ENCODE results near the gene FANCC. TPM values are rescaled to one million over a fixed set of nuclear protein-coding genes. Genes with fewer than 3 reads are reported as not detected.

FANCC gene
- total RNA-seq, 1 donor, result 3.8 TPM

DNA sequence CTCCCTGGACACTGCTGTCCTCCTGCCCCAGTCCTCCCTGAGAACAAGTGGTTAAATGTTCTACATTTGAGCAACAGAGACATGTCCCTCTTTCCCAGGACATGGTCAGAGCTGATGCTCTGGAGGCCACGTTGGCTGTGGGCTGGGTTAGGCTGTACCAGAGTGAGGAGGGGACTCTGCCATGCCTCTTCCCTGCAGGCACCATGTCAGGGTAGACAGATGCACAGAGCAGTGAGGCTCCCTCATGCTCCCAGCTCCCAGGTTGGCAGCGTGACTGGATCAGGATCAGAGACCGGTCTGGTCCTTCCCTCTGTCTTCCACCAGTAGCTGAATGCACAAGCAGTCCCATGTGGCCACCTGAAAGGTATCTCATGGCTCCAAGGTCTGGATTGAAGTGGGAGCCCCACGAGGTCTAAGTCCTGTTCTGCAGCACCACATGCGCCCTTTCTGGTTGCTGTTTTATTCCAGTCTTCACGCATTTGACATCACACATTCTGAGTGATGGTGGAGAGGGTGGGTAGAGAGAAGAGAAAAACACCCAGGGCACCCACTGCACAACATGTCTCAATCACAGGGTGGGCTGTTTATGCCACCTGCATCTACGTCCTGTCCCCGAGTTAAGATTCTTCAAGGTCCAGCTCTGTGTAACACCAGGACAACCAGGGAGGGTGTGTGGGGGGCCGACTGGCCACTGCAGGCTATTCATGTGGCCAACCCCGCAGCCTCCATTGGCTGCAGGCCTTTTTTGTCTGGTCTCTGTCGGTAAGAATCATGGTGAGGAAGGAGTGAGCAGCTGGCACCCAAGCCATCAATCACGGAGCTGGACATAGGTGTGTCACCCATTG, 204.9 kb downstream of the FANCC start:
- Histone ChIP-seq H3K4me1 (ENCODE audit: insufficient read depth, low read length) (no peaks in the 10 kb centered on the region), H3K4me3 (ENCODE audit: low read length) (no peak overlapping the region), H3K27me3 (ENCODE audit: insufficient read depth, low read length) (no peaks in the 10 kb centered on the region), H3K9me3 (ENCODE audit: low read depth, low read length) (no peaks in the 10 kb centered on the region)

DNA sequence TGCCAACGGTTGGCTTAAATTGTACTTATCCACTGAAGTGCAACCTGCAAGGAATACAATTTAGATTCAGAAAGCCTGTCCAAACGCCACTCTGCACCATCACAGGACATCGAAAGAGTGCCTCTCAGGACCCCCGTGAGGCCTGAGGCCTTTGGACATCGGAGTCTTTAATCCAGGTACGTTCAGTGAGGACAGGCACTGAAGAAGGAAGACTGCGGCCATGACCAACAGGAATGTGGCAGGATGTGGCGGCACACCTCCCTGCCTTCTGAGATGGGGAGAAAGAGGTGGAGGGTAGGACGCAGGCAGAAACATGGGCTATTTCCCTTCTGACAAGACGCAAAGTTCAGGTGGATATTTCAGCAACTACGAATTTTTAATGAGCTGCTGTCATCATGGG, 205.8 kb downstream of the FANCC start:
- Histone ChIP-seq H3K27me3 (ENCODE audit: insufficient read depth, low read length) (no peaks in the 10 kb centered on the region), H3K4me1 (ENCODE audit: insufficient read depth, low read length) (no peaks in the 10 kb centered on the region), H3K9me3 (ENCODE audit: low read depth, low read length) (no peaks in the 10 kb centered on the region), H3K4me3 (ENCODE audit: low read length) (no peak overlapping the region)

DNA sequence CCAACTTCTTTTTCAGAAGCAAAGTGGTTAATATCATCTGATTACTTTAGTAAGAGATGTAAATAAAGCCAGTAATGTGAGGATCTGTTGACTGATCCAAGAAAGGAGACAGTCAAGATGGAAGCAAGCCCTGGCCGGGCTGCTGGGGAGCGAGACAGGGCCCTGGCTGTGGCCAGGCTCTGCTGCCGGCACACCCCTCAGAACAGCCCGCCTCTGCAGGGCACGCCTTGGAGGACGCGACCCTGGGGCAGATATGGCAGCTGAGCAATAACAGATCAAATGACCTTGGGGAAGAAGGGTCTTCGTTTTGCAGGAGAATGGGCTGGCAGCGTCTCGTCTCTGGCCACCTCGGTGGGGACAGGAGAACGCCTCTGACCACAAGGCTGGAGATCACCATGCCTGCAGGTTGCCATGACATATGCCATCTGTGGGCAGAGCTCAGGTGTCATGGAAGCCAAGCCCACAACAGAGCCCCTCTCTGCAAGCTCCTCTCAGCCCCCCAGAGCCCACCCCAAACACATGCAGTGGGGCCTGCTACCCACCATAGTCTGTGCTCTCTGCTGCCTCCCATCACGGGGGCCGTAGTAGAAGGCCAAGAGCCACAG, 206.5 kb downstream of the FANCC start:
- Histone ChIP-seq H3K9me3 (ENCODE audit: low read depth, low read length) (no peaks in the 10 kb centered on the region), H3K4me3 (ENCODE audit: low read length) (no peak overlapping the region), H3K4me1 (ENCODE audit: insufficient read depth, low read length) (no peaks in the 10 kb centered on the region), H3K27me3 (ENCODE audit: insufficient read depth, low read length) (no peaks in the 10 kb centered on the region)

DNA sequence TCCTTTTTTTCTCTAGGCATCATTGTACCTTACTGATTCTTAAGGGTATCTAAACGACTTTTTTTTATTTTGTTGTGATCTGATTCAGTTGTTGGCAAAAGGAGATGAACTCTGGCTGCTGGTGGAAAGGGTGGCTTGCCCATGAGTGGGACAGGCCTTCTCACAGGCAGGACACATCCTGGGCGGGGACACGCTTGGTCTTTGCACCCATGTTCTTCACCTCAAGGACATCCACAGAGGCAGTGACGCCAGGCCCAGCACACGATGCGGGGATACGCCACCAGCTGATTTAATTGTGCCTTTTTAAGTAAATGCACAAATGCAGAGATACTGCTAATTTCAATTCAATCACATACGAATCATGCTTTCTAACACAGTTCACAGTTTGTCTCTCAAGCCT, 208.1 kb downstream of the FANCC start:
- no peak overlapping the region for H3K4me3 ChIP-seq (ENCODE audit: low read length)
- H3K9me3 ChIP-seq (ENCODE audit: low read depth, low read length), result no peaks in the 10 kb centered on the region
- no peaks in the 10 kb centered on the region for H3K4me1 ChIP-seq (ENCODE audit: insufficient read depth, low read length)
- H3K27me3 ChIP-seq (ENCODE audit: insufficient read depth, low read length), result no peaks in the 10 kb centered on the region

DNA sequence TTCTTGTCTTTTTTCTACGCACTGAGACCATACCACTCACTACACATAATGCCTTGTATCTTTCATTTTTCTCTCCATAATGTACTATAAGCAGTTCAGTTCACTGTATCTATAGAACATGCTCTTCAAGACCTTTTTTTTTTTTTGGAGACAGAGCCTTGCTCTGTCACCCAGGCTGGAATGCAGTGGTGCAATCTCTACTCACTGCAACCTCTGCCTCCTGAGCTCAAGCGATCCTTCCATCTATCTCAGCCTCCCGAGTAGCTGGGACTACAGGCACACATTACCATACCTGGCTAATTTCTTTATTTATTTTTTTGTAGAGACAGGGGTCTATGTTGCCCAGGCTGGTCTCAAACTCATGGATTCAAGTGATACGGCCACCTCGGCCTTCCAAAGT, 208.7 kb downstream of the FANCC start:
- no peaks in the 10 kb centered on the region for H3K4me1 ChIP-seq (ENCODE audit: insufficient read depth, low read length)
- H3K4me3 ChIP-seq (ENCODE audit: low read length), result no peak overlapping the region
- H3K9me3 ChIP-seq (ENCODE audit: low read depth, low read length), result no peaks in the 10 kb centered on the region
- no peaks in the 10 kb centered on the region for H3K27me3 ChIP-seq (ENCODE audit: insufficient read depth, low read length)

DNA sequence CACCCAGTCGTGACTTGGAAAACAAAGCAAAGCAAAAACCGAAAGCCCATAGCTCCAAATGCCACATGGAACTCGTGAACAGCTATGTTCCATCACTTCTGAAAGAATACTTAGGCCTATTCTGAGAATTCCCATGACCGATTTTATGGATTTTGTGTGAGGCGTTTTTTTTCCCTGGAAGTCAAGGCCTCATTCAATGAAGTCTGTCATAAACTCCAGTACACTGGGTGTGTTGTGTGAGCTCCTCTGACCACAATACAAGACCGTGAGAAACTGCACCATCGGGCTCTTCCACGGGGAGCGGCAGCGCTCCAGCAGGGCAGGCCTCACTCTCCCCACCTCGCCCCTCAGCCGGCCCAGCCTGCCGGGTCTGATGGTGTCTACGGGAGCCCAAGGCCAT, 209.5 kb downstream of the FANCC start:
- H3K9me3 ChIP-seq (ENCODE audit: low read depth, low read length), result no peaks in the 10 kb centered on the region
- no peaks in the 10 kb centered on the region for H3K27me3 ChIP-seq (ENCODE audit: insufficient read depth, low read length)
- H3K4me1 ChIP-seq (ENCODE audit: insufficient read depth, low read length), result no peaks in the 10 kb centered on the region
- no peak overlapping the region for H3K4me3 ChIP-seq (ENCODE audit: low read length)

DNA sequence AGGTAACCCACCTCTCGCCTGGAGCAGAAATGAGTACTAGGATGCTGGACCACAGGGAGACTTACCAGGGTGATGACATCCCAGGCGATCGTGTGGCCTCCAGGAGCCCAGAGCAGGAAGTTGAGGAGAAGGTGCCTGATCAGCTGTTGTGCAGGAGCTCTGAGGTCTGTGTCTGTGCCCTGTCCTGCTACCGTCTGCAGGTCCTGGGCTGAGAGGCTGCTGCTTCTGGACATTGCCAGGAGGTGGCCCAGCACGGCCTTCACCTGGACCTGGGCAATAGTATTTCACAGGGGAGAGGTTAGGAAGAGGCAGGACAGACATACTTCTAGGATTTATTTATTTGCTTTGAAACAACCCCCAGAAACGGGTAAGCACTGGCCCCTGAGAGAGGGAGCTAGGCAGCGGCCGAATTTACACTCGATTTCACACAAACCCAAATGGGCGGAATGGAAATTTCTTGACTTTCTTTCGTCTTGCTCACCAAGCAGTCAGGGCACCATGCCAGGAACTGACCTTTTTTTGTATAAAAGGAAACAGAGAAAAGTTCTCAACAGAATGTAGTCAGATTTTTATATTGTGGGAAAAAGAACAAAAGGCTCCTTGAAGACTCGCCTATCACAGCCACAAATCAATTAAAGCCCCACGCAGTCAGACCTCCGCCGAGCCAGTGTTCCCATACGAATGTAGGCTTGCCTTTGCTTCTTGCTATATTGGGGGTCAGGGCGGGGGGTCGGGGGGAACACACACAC, 210.3 kb downstream of the FANCC start:
- Histone ChIP-seq H3K27me3 (ENCODE audit: insufficient read depth, low read length) (no peaks in the 10 kb centered on the region), H3K9me3 (ENCODE audit: low read depth, low read length) (no peaks in the 10 kb centered on the region), H3K4me3 (ENCODE audit: low read length) (no peak overlapping the region), H3K4me1 (ENCODE audit: insufficient read depth, low read length) (no peaks in the 10 kb centered on the region)

DNA sequence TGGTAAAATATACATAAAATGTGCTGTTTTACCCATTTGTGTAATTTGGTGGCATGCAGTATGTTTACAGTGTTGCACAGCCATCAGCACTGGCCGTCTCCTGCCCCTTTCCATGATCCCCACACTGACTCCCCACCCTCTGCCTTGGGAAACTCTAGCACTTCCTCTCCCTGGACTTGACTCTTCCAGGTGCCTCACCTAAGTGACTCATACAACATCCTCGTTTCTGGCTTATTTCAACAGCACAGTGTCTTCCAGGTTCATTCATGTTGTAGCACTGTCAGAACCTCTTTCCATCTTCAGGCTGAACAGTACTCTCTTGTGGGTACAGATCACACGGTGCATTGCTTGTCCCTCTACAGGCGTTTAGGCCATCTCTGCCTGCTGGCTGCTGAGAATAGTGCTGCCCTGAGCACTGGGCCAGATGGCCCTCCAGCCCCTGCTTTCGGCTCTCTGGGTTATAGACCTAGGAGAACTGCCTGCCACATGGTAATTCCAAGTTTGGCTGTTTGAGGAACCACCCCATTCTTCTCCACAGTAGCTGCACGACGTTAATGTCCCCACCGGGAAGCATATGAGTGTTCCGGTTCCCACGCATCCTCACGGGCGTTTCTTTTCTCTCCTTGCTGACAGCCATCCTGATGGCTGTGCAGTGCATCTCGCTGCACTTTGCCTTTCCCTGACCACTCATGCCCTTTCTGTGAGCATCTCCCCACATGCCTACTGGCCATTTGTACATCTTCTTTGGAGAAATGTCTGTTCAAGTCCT, 211.8 kb downstream of the FANCC start:
- no peaks in the 10 kb centered on the region for H3K4me1 ChIP-seq (ENCODE audit: insufficient read depth, low read length)
- H3K27me3 ChIP-seq (ENCODE audit: insufficient read depth, low read length), result no peaks in the 10 kb centered on the region

DNA sequence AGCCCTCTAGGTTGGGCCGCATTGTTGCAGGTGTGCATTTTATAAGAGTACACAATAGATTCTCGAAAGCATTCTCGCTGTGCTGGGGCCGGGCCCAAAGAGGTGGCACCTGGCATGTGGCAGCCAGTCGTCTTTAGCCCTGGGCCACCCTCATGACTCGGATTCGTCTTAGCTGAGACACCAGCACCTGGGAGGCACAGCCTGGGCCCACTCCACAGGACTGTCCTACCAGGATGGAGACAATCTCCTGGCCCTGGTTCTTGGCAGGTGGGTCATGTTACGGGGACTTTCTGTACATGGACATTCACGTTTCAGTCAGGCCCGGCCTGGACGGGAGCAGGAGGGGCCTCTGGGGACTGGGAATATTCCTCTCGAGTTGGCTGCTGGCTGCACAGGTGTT, 212.5 kb downstream of the FANCC start:
- no peaks in the 10 kb centered on the region for H3K9me3 ChIP-seq (ENCODE audit: low read depth, low read length)
- no peaks in the 10 kb centered on the region for H3K4me1 ChIP-seq (ENCODE audit: insufficient read depth, low read length)
- no peaks in the 10 kb centered on the region for H3K27me3 ChIP-seq (ENCODE audit: insufficient read depth, low read length)
- H3K4me3 ChIP-seq (ENCODE audit: low read length), result no peak overlapping the region

More for the DNA sequence above, 211.8 kb downstream of the FANCC start:
- no peak overlapping the region for H3K4me3 ChIP-seq (ENCODE audit: low read length)
- no peaks in the 10 kb centered on the region for H3K9me3 ChIP-seq (ENCODE audit: low read depth, low read length)

DNA sequence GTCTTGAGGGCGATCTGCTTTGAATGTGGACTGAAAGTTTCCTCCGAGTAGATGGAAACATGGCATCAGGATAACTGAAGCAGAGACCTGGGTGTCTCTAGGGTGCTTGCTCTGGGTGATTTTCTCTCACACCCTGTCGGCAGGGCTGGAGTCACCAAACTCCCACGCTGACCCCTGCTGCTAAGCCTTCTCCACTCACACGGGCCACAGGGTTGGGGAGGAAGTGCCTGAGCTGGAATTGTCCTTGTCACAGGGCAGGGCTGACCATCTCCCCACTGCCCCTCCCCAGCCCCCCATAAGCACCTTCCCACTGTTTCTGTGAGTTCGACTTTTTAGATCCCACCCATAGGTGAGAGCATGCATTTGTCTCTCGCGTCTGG, 212.9 kb downstream of the FANCC start:
- Histone ChIP-seq H3K4me1 (ENCODE audit: insufficient read depth, low read length) (no peaks in the 10 kb centered on the region), H3K9me3 (ENCODE audit: low read depth, low read length) (no peaks in the 10 kb centered on the region), H3K27me3 (ENCODE audit: insufficient read depth, low read length) (no peaks in the 10 kb centered on the region), H3K4me3 (ENCODE audit: low read length) (no peak overlapping the region)

DNA sequence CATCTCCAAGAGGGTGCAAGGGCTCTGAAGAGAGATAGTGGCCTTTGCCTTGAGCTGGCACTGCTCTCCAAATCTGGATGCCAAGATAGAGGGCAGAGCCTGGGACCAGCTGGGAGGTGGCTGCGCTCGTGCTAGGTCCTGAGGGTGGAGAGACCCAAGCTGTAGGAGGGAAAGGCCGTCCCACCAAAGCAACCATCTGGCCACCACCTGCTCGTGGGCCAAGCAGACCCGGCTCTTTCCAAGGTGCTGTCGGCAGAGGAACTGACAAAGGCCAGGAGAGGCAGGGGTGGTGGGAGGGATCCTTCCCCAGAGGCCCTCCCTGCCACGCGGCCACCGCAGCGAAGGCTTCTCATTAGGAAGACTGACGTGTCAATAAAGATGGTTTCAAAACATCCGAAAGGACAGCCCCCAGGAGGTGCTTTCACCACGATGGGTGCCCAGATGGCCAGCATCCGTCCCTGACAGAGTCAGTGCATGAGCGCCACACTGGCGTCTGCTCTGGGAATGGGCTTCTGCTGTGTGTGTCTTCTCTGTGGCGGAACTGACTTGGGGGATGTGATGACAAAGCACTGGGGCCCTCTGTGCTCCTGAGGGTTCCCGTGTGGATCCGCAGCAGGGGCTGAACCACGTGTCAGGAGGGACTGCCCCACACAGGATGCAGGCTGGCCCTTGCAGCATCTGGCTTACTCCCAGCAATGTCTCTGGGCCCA, 213.5 kb downstream of the FANCC start:
- Histone ChIP-seq H3K4me3 (ENCODE audit: low read length) (no peak overlapping the region), H3K27me3 (ENCODE audit: insufficient read depth, low read length) (no peaks in the 10 kb centered on the region), H3K9me3 (ENCODE audit: low read depth, low read length) (no peaks in the 10 kb centered on the region), H3K4me1 (ENCODE audit: insufficient read depth, low read length) (no peaks in the 10 kb centered on the region)

DNA sequence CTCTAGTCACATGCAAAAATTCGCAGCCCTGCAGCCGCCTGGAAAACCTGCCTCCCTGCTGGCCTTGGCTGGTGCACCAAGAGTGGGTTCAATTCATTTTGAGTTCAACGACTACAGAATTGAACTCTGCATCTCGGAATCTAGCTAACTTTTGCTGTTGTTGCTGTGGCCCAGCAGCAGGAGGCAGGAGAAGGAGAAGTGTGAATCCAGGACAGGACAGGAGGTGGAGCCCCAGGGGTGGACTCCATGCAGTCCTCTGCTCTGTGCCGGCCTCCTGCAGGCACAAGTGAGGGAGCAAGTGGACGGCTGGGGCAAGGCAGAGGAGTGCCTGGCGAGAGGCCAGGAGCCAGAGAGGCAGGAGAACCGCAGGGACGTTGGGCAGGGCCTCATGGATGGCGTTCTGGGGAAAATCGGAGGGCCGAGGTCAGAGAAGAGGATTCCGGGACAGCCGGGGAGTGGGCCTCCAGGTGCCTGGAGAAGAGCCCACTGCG, 214.2 kb downstream of the FANCC start:
- Histone ChIP-seq H3K4me1 (ENCODE audit: insufficient read depth, low read length) (no peaks in the 10 kb centered on the region), H3K4me3 (ENCODE audit: low read length) (no peak overlapping the region), H3K27me3 (ENCODE audit: insufficient read depth, low read length) (no peaks in the 10 kb centered on the region), H3K9me3 (ENCODE audit: low read depth, low read length) (no peaks in the 10 kb centered on the region)

DNA sequence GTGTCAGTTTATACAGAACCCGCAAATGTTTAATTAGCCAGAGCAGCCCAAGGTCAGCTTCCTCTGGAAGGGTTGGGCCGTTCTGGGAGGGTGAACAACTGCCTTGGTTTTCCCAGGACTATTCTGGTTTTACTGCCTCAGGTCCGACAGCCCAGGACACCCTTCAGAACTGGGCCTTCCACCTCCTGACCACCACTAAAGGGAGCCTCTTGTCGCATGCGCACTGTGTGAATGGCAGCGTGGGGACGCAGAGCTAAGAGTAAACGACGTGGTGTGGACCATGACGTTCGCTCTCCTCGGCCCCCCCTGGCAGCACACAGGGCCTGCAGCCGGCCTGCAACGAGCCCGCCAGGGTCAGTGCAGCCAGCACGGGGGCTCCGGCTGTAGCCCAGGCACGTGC, 214.9 kb downstream of the FANCC start:
- Histone ChIP-seq H3K4me1 (ENCODE audit: insufficient read depth, low read length) (no peaks in the 10 kb centered on the region), H3K4me3 (ENCODE audit: low read length) (no peak overlapping the region), H3K27me3 (ENCODE audit: insufficient read depth, low read length) (no peaks in the 10 kb centered on the region), H3K9me3 (ENCODE audit: low read depth, low read length) (no peaks in the 10 kb centered on the region)

DNA sequence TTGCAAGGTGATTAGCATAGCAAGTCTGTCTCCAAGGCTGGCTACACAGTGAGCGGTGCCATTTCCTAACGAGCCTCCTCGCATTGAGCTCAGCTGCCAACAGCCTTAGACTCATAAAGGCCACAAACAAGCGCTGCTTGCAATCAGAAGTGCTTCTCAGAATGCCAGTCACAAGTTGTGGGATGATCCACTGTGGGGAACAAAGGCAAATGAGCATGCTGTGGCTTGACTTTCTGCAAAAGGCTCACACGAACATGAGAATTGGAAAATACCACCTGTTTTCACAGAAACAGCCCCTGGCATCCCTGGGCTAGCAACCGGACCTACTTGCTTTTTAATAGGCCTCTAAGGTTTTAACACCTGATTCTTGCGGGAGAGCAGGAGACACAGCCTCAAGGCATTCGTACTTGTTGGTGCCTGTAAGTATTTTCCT, 215.5 kb downstream of the FANCC start:
- Histone ChIP-seq H3K27me3 (ENCODE audit: insufficient read depth, low read length) (no peaks in the 10 kb centered on the region), H3K4me1 (ENCODE audit: insufficient read depth, low read length) (no peaks in the 10 kb centered on the region), H3K4me3 (ENCODE audit: low read length) (no peak overlapping the region), H3K9me3 (ENCODE audit: low read depth, low read length) (no peaks in the 10 kb centered on the region)
